HepG2 (cell line): Measurements from ENCODE around the gene DNAAF1. TPM values are rescaled to one million over a fixed set of nuclear protein-coding genes. Genes with fewer than 3 reads are reported as not detected.

Experiments
- GPN1 ChIP-seq: sonication (generic); formaldehyde crosslinking; IDR thresholded peaks from 2 replicates; pipeline ENCODE4 v1.5.1; 2020; ENCODE audit warnings: missing genetic modification reagents, borderline replicate concordance
- HOXA9 ChIP-seq: sonication (generic); formaldehyde crosslinking; IDR thresholded peaks from 2 replicates; pipeline ENCODE4 v1.8.1; 2022; ENCODE audit warnings: missing genetic modification reagents, mild to moderate bottlenecking, moderate library complexity, borderline replicate concordance
- MXD4 ChIP-seq: IDR thresholded peaks from 2 replicates; pipeline ENCODE4 v1.6.1; 2016; ENCODE audit warnings: mild to moderate bottlenecking, missing biosample characterization, missing genetic modification reagents
- TEAD2 ChIP-seq: sonication (generic); formaldehyde crosslinking; IDR thresholded peaks from 2 replicates; pipeline ENCODE4 v1.9.0; 2021; ENCODE audit warnings: missing genetic modification reagents
- WIZ ChIP-seq: sonication (generic); formaldehyde crosslinking; IDR thresholded peaks from 2 replicates; pipeline ENCODE4 v1.5.1; 2020; ENCODE audit warnings: mild to moderate bottlenecking, missing genetic modification reagents
- ZNF891 ChIP-seq: sonication (generic); formaldehyde crosslinking; IDR thresholded peaks from 2 replicates; pipeline ENCODE4 v1.5.0; 2020; ENCODE audit warnings: mild to moderate bottlenecking, missing genetic modification reagents
- polyA plus RNA-seq, 8 experiments: library from polyadenylated mRNA; depleted of rRNA in 3 of 8; stranded (reverse) in 7 of 8; unstranded in 1 of 8; fragments of >200 nt; fragmentation: Illumina TruSeq in 4 of 8; extraction: Trizol in 4 of 8; gene quantifications; 2 replicates each; pipeline versions ENCODE4 v1.2.1 to v1.2.3, GENCODE V29; 2011 to 2016; ENCODE audit warnings: low read depth in 4 of 8, missing spikeins in 1 of 8, mixed read lengths in 1 of 8; ENCODE audit not compliant: insufficient read depth in 1 of 8
- total RNA-seq, 5 experiments: library from RNA; depleted of rRNA; stranded (reverse); fragments of >200 nt; fragmentation: Illumina TruSeq; extraction: Trizol; gene quantifications; 2 replicates each; pipeline ENCODE4 v1.2.3, GENCODE V29; 2016; ENCODE audit warnings: low read depth in 1 of 5
- TF ChIP-seq, protein P1 (sequence below): sonication (generic); formaldehyde crosslinking; IDR thresholded peaks from 2 replicates; pipeline ENCODE4 v1.5.0; 2020; ENCODE audit warnings: missing genetic modification reagents
- TF ChIP-seq, protein P2 (sequence below): sonication (generic); formaldehyde crosslinking; IDR thresholded peaks from 2 replicates; pipeline ENCODE4 v1.5.1; 2020; ENCODE audit warnings: missing genetic modification reagents, mild to moderate bottlenecking, borderline replicate concordance
- TF ChIP-seq, protein P3 (sequence below): IDR thresholded peaks from 2 replicates; pipeline ENCODE4 v1.6.1; 2018; ENCODE audit warnings: missing genetic modification reagents
- TF ChIP-seq, protein P4 (sequence below): sonication (generic); formaldehyde crosslinking; IDR thresholded peaks from 2 replicates; pipeline ENCODE4 v1.5.0; 2020; ENCODE audit warnings: mild to moderate bottlenecking, missing genetic modification reagents
- TF ChIP-seq, protein P5 (sequence below): sonication (generic); formaldehyde crosslinking; conservative IDR thresholded peaks from 2 replicates; pipeline ENCODE4 v1.4.0; 2020; ENCODE audit warnings: missing genetic modification reagents
- TF ChIP-seq, protein P6 (sequence below): sonication (generic); formaldehyde crosslinking; IDR thresholded peaks from 2 replicates; pipeline ENCODE4 v1.4.0; 2020; ENCODE audit warnings: missing genetic modification reagents
- TF ChIP-seq, protein P7 (sequence below): sonication (generic); formaldehyde crosslinking; IDR thresholded peaks from 2 replicates; pipeline ENCODE4 v1.8.1; 2023; ENCODE audit warnings: mild to moderate bottlenecking, missing genetic modification reagents, borderline replicate concordance

The DNAAF1 gene
- total and polyA plus RNA-seq, 2 of the 13 experiments (the other 11 are each of a cell fraction or from before 2014, with no cell fraction given), result 0.04 TPM; not detected in 1

DNA sequence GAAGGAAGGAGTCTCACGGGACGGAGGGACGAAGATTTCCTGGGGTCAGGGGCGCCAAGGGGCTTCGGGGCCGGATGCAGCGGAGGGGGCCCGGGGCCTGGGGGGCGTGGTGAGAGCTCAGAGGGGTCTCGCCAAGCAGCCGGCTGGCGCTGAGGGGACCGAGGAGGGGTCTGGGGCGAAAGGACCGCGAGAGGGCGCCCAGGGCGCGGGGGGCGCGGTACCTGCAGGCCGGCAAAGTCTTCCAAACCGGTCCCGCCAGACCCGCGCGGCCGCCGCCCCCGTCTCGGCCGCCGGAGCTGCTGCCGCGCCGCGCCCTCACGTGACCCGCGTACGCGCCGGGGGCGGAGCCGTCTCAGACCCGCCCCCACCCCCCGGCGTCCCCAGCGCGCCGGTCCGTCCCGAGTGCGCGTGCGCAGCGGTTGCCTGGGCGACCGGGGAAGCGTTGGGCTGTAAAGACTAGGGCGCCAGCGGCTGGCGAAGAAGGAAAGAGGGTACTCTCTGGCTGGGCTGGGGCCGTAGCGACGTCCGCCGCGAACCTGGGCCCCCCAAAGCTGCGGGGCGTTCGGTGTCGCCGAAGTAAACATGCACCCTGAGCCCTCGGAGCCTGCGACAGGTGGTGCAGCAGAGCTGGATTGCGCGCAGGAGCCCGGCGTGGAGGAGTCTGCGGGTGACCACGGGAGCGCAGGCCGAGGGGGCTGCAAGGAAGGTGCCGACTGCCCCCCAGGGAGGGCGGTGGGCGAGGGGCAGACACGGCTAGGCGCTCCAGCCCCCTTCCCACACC is at the start of gene DNAAF1, which contains the start of gene HSDL1 (continued):
- TF ChIP-seq TEAD2 (no peak), HOXA9 (CRISPR knock-in tag) (no peak), WIZ (peak; percentile 52; the same call in 1 of the 2 replicates), GPN1 (CRISPR knock-in tag) (0 out of 2 replicates have a peak, but pooled peaks have one; percentile 22), ZNF891 (no peak), MXD4 (CRISPR knock-in tag) (peak; percentile 69; the same call in 1 of the 2 replicates)
- TF ChIP-seq, protein P1, sequence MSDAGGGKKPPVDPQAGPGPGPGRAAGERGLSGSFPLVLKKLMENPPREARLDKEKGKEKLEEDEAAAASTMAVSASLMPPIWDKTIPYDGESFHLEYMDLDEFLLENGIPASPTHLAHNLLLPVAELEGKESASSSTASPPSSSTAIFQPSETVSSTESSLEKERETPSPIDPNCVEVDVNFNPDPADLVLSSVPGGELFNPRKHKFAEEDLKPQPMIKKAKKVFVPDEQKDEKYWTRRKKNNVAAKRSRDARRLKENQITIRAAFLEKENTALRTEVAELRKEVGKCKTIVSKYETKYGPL (CRISPR knock-in tag), result peak; percentile 25; the same call in 1 of the 2 replicates
- TF ChIP-seq, protein P2, sequence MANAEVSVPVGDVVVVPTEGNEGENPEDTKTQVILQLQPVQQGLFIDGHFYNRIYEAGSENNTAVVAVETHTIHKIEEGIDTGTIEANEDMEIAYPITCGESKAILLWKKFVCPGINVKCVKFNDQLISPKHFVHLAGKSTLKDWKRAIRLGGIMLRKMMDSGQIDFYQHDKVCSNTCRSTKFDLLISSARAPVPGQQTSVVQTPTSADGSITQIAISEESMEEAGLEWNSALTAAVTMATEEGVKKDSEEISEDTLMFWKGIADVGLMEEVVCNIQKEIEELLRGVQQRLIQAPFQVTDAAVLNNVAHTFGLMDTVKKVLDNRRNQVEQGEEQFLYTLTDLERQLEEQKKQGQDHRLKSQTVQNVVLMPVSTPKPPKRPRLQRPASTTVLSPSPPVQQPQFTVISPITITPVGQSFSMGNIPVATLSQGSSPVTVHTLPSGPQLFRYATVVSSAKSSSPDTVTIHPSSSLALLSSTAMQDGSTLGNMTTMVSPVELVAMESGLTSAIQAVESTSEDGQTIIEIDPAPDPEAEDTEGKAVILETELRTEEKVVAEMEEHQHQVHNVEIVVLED (CRISPR knock-in tag), result peak; percentile 82
- TF ChIP-seq, protein P3, sequence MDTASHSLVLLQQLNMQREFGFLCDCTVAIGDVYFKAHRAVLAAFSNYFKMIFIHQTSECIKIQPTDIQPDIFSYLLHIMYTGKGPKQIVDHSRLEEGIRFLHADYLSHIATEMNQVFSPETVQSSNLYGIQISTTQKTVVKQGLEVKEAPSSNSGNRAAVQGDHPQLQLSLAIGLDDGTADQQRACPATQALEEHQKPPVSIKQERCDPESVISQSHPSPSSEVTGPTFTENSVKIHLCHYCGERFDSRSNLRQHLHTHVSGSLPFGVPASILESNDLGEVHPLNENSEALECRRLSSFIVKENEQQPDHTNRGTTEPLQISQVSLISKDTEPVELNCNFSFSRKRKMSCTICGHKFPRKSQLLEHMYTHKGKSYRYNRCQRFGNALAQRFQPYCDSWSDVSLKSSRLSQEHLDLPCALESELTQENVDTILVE, result 0 out of 2 replicates have a peak, but pooled peaks have one; percentile 31
- TF ChIP-seq, protein P4, sequence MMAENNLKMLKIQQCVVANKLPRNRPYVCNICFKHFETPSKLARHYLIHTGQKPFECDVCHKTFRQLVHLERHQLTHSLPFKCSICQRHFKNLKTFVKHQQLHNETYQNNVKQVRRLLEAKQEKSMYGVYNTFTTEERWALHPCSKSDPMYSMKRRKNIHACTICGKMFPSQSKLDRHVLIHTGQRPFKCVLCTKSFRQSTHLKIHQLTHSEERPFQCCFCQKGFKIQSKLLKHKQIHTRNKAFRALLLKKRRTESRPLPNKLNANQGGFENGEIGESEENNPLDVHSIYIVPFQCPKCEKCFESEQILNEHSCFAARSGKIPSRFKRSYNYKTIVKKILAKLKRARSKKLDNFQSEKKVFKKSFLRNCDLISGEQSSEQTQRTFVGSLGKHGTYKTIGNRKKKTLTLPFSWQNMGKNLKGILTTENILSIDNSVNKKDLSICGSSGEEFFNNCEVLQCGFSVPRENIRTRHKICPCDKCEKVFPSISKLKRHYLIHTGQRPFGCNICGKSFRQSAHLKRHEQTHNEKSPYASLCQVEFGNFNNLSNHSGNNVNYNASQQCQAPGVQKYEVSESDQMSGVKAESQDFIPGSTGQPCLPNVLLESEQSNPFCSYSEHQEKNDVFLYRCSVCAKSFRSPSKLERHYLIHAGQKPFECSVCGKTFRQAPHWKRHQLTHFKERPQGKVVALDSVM (CRISPR knock-in tag), result peak; percentile 28; the same call in 1 of the 2 replicates
- TF ChIP-seq, protein P5, sequence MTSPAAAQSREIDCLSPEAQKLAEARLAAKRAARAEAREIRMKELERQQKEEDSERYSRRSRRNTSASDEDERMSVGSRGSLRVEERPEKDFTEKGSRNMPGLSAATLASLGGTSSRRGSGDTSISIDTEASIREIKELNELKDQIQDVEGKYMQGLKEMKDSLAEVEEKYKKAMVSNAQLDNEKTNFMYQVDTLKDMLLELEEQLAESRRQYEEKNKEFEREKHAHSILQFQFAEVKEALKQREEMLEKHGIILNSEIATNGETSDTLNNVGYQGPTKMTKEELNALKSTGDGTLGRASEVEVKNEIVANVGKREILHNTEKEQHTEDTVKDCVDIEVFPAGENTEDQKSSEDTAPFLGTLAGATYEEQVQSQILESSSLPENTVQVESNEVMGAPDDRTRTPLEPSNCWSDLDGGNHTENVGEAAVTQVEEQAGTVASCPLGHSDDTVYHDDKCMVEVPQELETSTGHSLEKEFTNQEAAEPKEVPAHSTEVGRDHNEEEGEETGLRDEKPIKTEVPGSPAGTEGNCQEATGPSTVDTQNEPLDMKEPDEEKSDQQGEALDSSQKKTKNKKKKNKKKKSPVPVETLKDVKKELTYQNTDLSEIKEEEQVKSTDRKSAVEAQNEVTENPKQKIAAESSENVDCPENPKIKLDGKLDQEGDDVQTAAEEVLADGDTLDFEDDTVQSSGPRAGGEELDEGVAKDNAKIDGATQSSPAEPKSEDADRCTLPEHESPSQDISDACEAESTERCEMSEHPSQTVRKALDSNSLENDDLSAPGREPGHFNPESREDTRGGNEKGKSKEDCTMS, result no peak
- TF ChIP-seq, protein P6, sequence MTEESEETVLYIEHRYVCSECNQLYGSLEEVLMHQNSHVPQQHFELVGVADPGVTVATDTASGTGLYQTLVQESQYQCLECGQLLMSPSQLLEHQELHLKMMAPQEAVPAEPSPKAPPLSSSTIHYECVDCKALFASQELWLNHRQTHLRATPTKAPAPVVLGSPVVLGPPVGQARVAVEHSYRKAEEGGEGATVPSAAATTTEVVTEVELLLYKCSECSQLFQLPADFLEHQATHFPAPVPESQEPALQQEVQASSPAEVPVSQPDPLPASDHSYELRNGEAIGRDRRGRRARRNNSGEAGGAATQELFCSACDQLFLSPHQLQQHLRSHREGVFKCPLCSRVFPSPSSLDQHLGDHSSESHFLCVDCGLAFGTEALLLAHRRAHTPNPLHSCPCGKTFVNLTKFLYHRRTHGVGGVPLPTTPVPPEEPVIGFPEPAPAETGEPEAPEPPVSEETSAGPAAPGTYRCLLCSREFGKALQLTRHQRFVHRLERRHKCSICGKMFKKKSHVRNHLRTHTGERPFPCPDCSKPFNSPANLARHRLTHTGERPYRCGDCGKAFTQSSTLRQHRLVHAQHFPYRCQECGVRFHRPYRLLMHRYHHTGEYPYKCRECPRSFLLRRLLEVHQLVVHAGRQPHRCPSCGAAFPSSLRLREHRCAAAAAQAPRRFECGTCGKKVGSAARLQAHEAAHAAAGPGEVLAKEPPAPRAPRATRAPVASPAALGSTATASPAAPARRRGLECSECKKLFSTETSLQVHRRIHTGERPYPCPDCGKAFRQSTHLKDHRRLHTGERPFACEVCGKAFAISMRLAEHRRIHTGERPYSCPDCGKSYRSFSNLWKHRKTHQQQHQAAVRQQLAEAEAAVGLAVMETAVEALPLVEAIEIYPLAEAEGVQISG (CRISPR knock-in tag), result peak; percentile 47; the same call in 1 of the 2 replicates
- TF ChIP-seq, protein P7, sequence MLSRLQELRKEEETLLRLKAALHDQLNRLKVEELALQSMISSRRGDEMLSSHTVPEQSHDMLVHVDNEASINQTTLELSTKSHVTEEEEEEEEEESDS (CRISPR knock-in tag), result no peak
